Measurements from ENCODE around the gene ZMYM2. TPM values are rescaled to one million over a fixed set of nuclear protein-coding genes. Genes with fewer than 3 reads are reported as not detected.

ZMYM2 gene
- total and polyA plus RNA-seq, 2 of the 13 experiments (the other 11 are each of a cell fraction or from before 2014, with no cell fraction given): 22.4 to 40.8 TPM

- TF ChIP-seq LBX2 (CRISPR knock-in tag; IDR thresholded peaks at IDR 0.05; ENCODE audit: borderline replicate concordance): no peak
- no peak for TF ChIP-seq ZFP1 (CRISPR knock-in tag; IDR thresholded peaks at IDR 0.05)
- TF ChIP-seq ZNF768 (CRISPR knock-in tag; IDR thresholded peaks at IDR 0.05): peak; percentile 70; the same call in 1 of the 2 replicates
- TF ChIP-seq ZNF234 (CRISPR knock-in tag; conservative IDR thresholded peaks at IDR 0.05): no peak
- TF ChIP-seq ZNF275 (CRISPR knock-in tag; IDR thresholded peaks at IDR 0.05; ENCODE audit: borderline replicate concordance): no peak
- TF ChIP-seq NAIF1 (CRISPR knock-in tag; IDR thresholded peaks at IDR 0.05; ENCODE audit: borderline replicate concordance): peak; percentile 28; the same call in 1 of the 2 replicates
- TF ChIP-seq ZNF207 (IDR thresholded peaks at IDR 0.05; ENCODE audit: borderline replicate concordance): no peak
- peak; percentile 97 for TF ChIP-seq ZFY (CRISPR knock-in tag; IDR thresholded peaks at IDR 0.05)
- TF ChIP-seq ZNF3 (CRISPR knock-in tag; IDR thresholded peaks at IDR 0.05): no peak
- TF ChIP-seq ZNF580 (CRISPR knock-in tag; IDR thresholded peaks at IDR 0.05; ENCODE audit: borderline replicate concordance, low read depth): no peak
- TF ChIP-seq SMC3 (IDR thresholded peaks at IDR 0.05; ENCODE audit: low read length): no peak
- TF ChIP-seq MEF2D (CRISPR knock-in tag; IDR thresholded peaks at IDR 0.05): no peak
- peak; percentile 90 for TF ChIP-seq CTCF (CRISPR knock-in tag; IDR thresholded peaks at IDR 0.05)
- no peak for TF ChIP-seq HOXA7 (CRISPR knock-in tag; IDR thresholded peaks at IDR 0.05)
- no peak for TF ChIP-seq ZNF75D (CRISPR knock-in tag; IDR thresholded peaks at IDR 0.05; ENCODE audit: borderline replicate concordance)
- no peak for TF ChIP-seq SNRNP70 (IDR thresholded peaks at IDR 0.05; ENCODE audit: low read depth, low read length)
- no peak for TF ChIP-seq NFE2L2 (IDR thresholded peaks at IDR 0.05; ENCODE audit: low read length)
- TF ChIP-seq ZNF512 (CRISPR knock-in tag; IDR thresholded peaks at IDR 0.05): no peak
- TF ChIP-seq ZNF501 (CRISPR knock-in tag; IDR thresholded peaks at IDR 0.05): peak; percentile 17; the same call in 1 of the 2 replicates
- no peak for TF ChIP-seq TCF12 (IDR thresholded peaks at IDR 0.05)
- TF ChIP-seq TCF12 (CRISPR knock-in tag; IDR thresholded peaks at IDR 0.05): 0 out of 2 replicates have a peak, but pooled peaks have one; percentile 64
- TF ChIP-seq FOXA3 (CRISPR knock-in tag; IDR thresholded peaks at IDR 0.05): 0 out of 2 replicates have a peak, but pooled peaks have one; percentile 24
- TF ChIP-seq HOXA5 (CRISPR knock-in tag; IDR thresholded peaks at IDR 0.05): no peak; the same call in 1 of the 2 replicates
Measured at GRCh38 chr13:20127562-20128458, 169.3 kb downstream of the ZMYM2 start (continued).
